Tibial artery (tissue), 4 donors: ENCODE measurements around the gene MAP1LC3B2.

Experiments
- DNase-seq, 2 donors: peaks; one replicate each; pipeline ENCODE4 v3.0.0-alpha.2; 2019
- H3K27ac ChIP-seq, 2 donors: fragments of 200-600 bp; sonication (generic) in 1 of 2; 1 replicate in 1 of 2; 2 replicates in 1 of 2; pipeline ENCODE4 v1.5.1; 2018 to 2019; ENCODE audit warnings: mild to moderate bottlenecking in 1 of 2
- H3K27me3 ChIP-seq, 2 donors: fragments of 200-600 bp; sonication (generic) in 1 of 2; one replicate each; pipeline versions ENCODE4 v1.5.1 to v1.6.0; 2016 to 2019
- H3K36me3 ChIP-seq, 3 donors: fragments of 200-600 bp; sonication (generic) in 2 of 3; one replicate each; pipeline ENCODE4 v1.5.1; 2016 to 2019; ENCODE audit warnings: mild to moderate bottlenecking in 2 of 3
- H3K4me1 ChIP-seq, 4 donors: fragments of 200-600 bp; sonication (generic) in 2 of 4; 1 replicate in 3 of 4; 2 replicates in 1 of 4; pipeline ENCODE4 v1.5.1; 2016 to 2019
- H3K4me3 ChIP-seq, 2 donors: fragments of 200-600 bp; sonication (generic) in 1 of 2; 1 replicate in 1 of 2; 2 replicates in 1 of 2; pipeline ENCODE4 v1.5.1; 2018 to 2019; ENCODE audit warnings: mild to moderate bottlenecking in 2 of 2
- H3K9me3 ChIP-seq, 3 donors: fragments of 200-600 bp; sonication (generic) in 1 of 3; one replicate each; pipeline ENCODE4 v1.5.1; 2016 to 2019
- CTCF ChIP-seq, 2 experiments: fragments of 200-600 bp in 1 of 2; fragments of 450-650 bp in 1 of 2; IDR thresholded peaks; one replicate each; pipeline ENCODE4 v1.5.1; 2017 to 2019; ENCODE audit warnings: antibody characterized with exemption in 2 of 2, mild to moderate bottlenecking in 1 of 2, moderate library complexity in 1 of 2
- intact Hi-C: fragments of 100-400 bp; cut with DNase I; formaldehyde crosslinking; loops from one replicate; pipeline ENCODE4 v1.15.0; 2023; ENCODE audit warnings: low total_unique reads

Gene MAP1LC3B2

GRCh38 chr12:116547955-116548501 lies 11.2 kb upstream of the MAP1LC3B2 start:
- no peaks in the 10 kb centered on the region for H3K9me3 ChIP-seq
- TF ChIP-seq CTCF (IDR thresholded peaks at IDR 0.05), result no peak
- DNase-seq, result no peak
- H3K36me3 ChIP-seq, result no peaks in the 10 kb centered on the region
- intact Hi-C loops, result no loop called here
- no peak overlapping the region for H3K27ac ChIP-seq
- H3K4me1 ChIP-seq, result peaks cover 0 to 20% (median 4%) of the 10 kb centered on the region in 4 donors
- no peak overlapping the region for H3K4me3 ChIP-seq
- H3K27me3 ChIP-seq, result no peaks in the 10 kb centered on the region

- TF ChIP-seq CTCF (IDR thresholded peaks at IDR 0.05), result no peak
- DNase-seq, result no peak
- Histone ChIP-seq H3K4me1 (peaks cover 0 to 11% (median 4%) of the 10 kb centered on the region in 4 donors), H3K36me3 (no peaks in the 10 kb centered on the region), H3K27ac (no peak overlapping the region), H3K9me3 (no peaks in the 10 kb centered on the region), H3K27me3 (no peaks in the 10 kb centered on the region), H3K4me3 (no peak overlapping the region)
- intact Hi-C loops, result no loop called here
Measured at GRCh38 chr12:116549993-116550392, 9.2 kb upstream of the MAP1LC3B2 start.

- Histone ChIP-seq H3K36me3 (no peaks in the 10 kb centered on the region), H3K9me3 (no peaks in the 10 kb centered on the region), H3K27me3 (no peaks in the 10 kb centered on the region), H3K4me1 (peaks cover 0 to 9% (median 4%) of the 10 kb centered on the region in 4 donors), H3K27ac (no peak overlapping the region), H3K4me3 (no peak overlapping the region)
- intact Hi-C loops, result no loop called here
- no peak for TF ChIP-seq CTCF (IDR thresholded peaks at IDR 0.05)
- DNase-seq, result no peak
Measured at GRCh38 chr12:116551151-116551550, 8.0 kb upstream of the MAP1LC3B2 start.

GRCh38 chr12:116551619-116551951 lies 7.6 kb upstream of the MAP1LC3B2 start:
- Histone ChIP-seq H3K27me3 (no peaks in the 10 kb centered on the region), H3K36me3 (no peaks in the 10 kb centered on the region), H3K9me3 (no peaks in the 10 kb centered on the region), H3K4me1 (peaks cover 0 to 9% (median 4%) of the 10 kb centered on the region in 4 donors), H3K4me3 (no peak overlapping the region), H3K27ac (no peak overlapping the region)
- TF ChIP-seq CTCF (IDR thresholded peaks at IDR 0.05), result no peak
- intact Hi-C loops, result no loop called here
- DNase-seq, result no peak

- intact Hi-C loops, result no loop called here
- Histone ChIP-seq H3K27ac (no peak overlapping the region), H3K27me3 (no peaks in the 10 kb centered on the region), H3K9me3 (no peaks in the 10 kb centered on the region), H3K4me3 (no peak overlapping the region), H3K36me3 (no peaks in the 10 kb centered on the region), H3K4me1 (peaks cover 0 to 9% (median 4%) of the 10 kb centered on the region in 4 donors)
- no peak for DNase-seq
- TF ChIP-seq CTCF (IDR thresholded peaks at IDR 0.05), result no peak
Measured at GRCh38 chr12:116551952-116552772, 7.0 kb upstream of the MAP1LC3B2 start.
